SK-N-SH (cell line): ENCODE measurements around the gene RAB30. TPM values are rescaled to one million over a fixed set of nuclear protein-coding genes. Genes with fewer than 3 reads are reported as not detected.

Experiments used
- CTCF ChIA-PET: fragments of 300-600, 350-600 bp; formaldehyde crosslinking; extraction: SDS; loops from one replicate; lab custom pipeline; 2021; lab: Yijun Ruan, JAX
- POLR2A ChIA-PET: fragments of 350-600 bp; sonication (Branson Sonifier 250); formaldehyde crosslinking; extraction: SDS; loops from one replicate; lab custom pipeline; 2020; ENCODE audit warnings: antibody characterized with exemption, inconsistent platforms; lab: Yijun Ruan, JAX
- DNase-seq: peaks from one replicate; pipeline ENCODE4 v3.0.0; 2012
- H2AFZ ChIP-seq: fragments of 200-600 bp; sonication (generic); 2 replicates; pipeline ENCODE4 v1.8.1; 2016; ENCODE audit warnings: antibody characterized with exemption, mild to moderate bottlenecking, low read depth
- H3F3A ChIP-seq: fragments of 200-600 bp; sonication (generic); replicated peaks from 2 replicates; pipeline ENCODE3; 2016; ENCODE audit warnings: antibody characterized with exemption, mild to moderate bottlenecking; ENCODE audit not compliant: insufficient read depth
- H3K27ac ChIP-seq, 2 experiments: fragments of 200-500 bp in 1 of 2; fragments of 200-600 bp in 1 of 2; sonication (Bioruptor generic) in 1 of 2; sonication (generic), shearing (Covaris generic) in 1 of 2; 2 replicates each; pipeline versions ENCODE4 v1.5.1 to v1.6.1; 2014 to 2016; ENCODE audit warnings: low read depth in 2 of 2, inconsistent platforms in 1 of 2, low read length in 1 of 2, mild to moderate bottlenecking in 1 of 2, mixed read lengths in 1 of 2
- H3K27me3 ChIP-seq: fragments of 200-600 bp; sonication (generic), shearing (Covaris generic); 2 replicates; pipeline ENCODE4 v1.6.1; 2016; ENCODE audit warnings: mixed run types; ENCODE audit not compliant: insufficient read depth
- H3K36me3 ChIP-seq, 2 experiments: fragments of 200-500 bp in 1 of 2; fragments of 200-600 bp in 1 of 2; sonication (Bioruptor generic) in 1 of 2; sonication (generic) in 1 of 2; replicated peaks in 1 of 2; 2 replicates each; pipeline versions ENCODE3 to v1.5.1; 2014 to 2016; ENCODE audit warnings: low read length in 1 of 2, mild to moderate bottlenecking in 1 of 2; ENCODE audit not compliant: insufficient read depth in 2 of 2, control insufficient read depth in 1 of 2
- H3K4me1 ChIP-seq, 2 experiments: fragments of 200-500 bp in 1 of 2; fragments of 200-600 bp in 1 of 2; sonication (Bioruptor generic) in 1 of 2; sonication (generic), shearing (Covaris generic) in 1 of 2; 2 replicates each; pipeline versions ENCODE4 v1.5.1 to v1.6.1; 2014 to 2016; ENCODE audit warnings: low read depth in 1 of 2, low read length in 1 of 2, mixed run types in 1 of 2; ENCODE audit not compliant: insufficient read depth in 2 of 2, control insufficient read depth in 1 of 2
- H3K4me2 ChIP-seq: fragments of 200-600 bp; sonication (generic), shearing (Covaris generic); 2 replicates; pipeline ENCODE4 v1.6.1; 2017; ENCODE audit warnings: mixed run types
- H3K4me3 ChIP-seq, 2 experiments: fragments of 200-500 bp in 1 of 2; fragments of 200-600 bp in 1 of 2; sonication (Bioruptor generic) in 1 of 2; sonication (generic), shearing (Covaris generic) in 1 of 2; 2 replicates each; pipeline versions ENCODE4 v1.5.1 to v1.8.1; 2014 to 2016; ENCODE audit warnings: low read depth in 2 of 2, inconsistent platforms in 1 of 2, low read length in 1 of 2, mild to moderate bottlenecking in 1 of 2, mixed read lengths in 1 of 2, moderate library complexity in 1 of 2
- H3K79me2 ChIP-seq: fragments of 200-600 bp; sonication (generic); 2 replicates; pipeline ENCODE4 v1.8.1; 2017; ENCODE audit warnings: mild to moderate bottlenecking; ENCODE audit not compliant: insufficient read depth
- H3K9ac ChIP-seq: fragments of 200-600 bp; sonication (generic); 2 replicates; pipeline ENCODE4 v1.6.1; 2017; ENCODE audit warnings: mixed run types
- H3K9me2 ChIP-seq: fragments of 200-600 bp; sonication (generic); 2 replicates; pipeline ENCODE4 v1.6.1; 2017; ENCODE audit warnings: mixed run types
- H3K9me3 ChIP-seq: fragments of 200-600 bp; sonication (generic); 2 replicates; pipeline ENCODE4 v1.6.1; 2017; ENCODE audit warnings: mixed run types, mild to moderate bottlenecking, moderate library complexity
- H4K20me1 ChIP-seq: fragments of 200-600 bp; sonication (generic); 2 replicates; pipeline ENCODE4 v1.6.1; 2017; ENCODE audit warnings: mild to moderate bottlenecking, mixed run types; ENCODE audit not compliant: insufficient read depth
- CHD2 ChIP-seq: fragments of 150-350 bp; IDR thresholded peaks from 2 replicates; pipeline ENCODE4 v1.6.1; 2018; ENCODE audit warnings: low read length; ENCODE audit not compliant: partially characterized antibody
- EZH2phosphoT487 ChIP-seq: fragments of 200-600 bp; sonication (generic); IDR thresholded peaks from 2 replicates; pipeline ENCODE4 v1.6.1; 2017; ENCODE audit warnings: low read depth, mixed run types, mild to moderate bottlenecking, antibody characterized with exemption, moderate library complexity, borderline replicate concordance
- POLR2AphosphoS5 ChIP-seq: IDR thresholded peaks from 2 replicates; pipeline ENCODE4 v1.6.1; 2012; ENCODE audit warnings: low read depth, low read length
- SIN3A ChIP-seq: IDR thresholded peaks from 2 replicates; pipeline ENCODE4 v1.6.1; 2012; ENCODE audit warnings: low read depth, mild to moderate bottlenecking, low read length, moderate library complexity, borderline replicate concordance
- WGBS: methylation state at CpG from one replicate; pipeline ENCODE4 v1.1.6; 2017; ENCODE audit warnings: low lambda C conversion rate; 5-methylcytosine and 5-hydroxymethylcytosine counted together
- polyA plus RNA-seq, 3 experiments: library from polyadenylated mRNA; depleted of rRNA; stranded (reverse); fragments of >200 nt; gene quantifications; 2 replicates each; pipeline ENCODE4 v1.2.3, GENCODE V29; 2012
- TF ChIP-seq, protein P1 (sequence below): IDR thresholded peaks from 2 replicates; pipeline ENCODE4; 2012
- TF ChIP-seq, protein P2 (sequence below): fragments of 150-350 bp; IDR thresholded peaks from 2 replicates; pipeline ENCODE4 v1.6.1; 2017; ENCODE audit warnings: antibody characterized with exemption, low read length, low read depth, borderline replicate concordance

The RAB30 gene
- polyA plus RNA-seq, 1 of the 3 experiments (the other 2 are of a cell fraction): 3.3 TPM

DNA sequence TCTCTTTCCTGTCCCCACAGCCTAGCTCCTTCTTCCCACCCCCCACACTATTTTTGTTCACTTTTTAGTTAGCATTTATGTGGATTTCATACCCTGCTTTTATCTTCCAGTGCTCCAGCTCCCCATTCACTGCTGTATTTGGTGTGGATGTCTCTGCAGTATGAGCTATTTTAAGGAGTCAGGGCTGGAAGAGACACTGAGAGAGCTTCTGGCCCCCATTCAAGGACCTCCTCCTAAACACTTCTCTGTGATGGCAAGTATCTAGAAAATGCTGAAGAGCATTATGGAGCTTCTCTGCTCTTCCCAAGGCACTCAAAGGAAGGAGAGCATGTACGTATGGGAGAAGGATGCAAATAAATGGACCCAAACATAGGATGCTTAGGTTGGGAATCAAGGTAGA, 79.5 kb downstream of the RAB30 start:
- H3K79me2 ChIP-seq: no peaks in the 10 kb centered on the region
- H2AFZ ChIP-seq: no peak overlapping the region
- ChIA-PET POLR2A (no interaction called here), CTCF (interaction anchor here (0.6 kb wide), 1 partner anchor 13 kb away, joined by 4 read pairs; no protein-coding TSS in a partner anchor)
- H4K20me1 ChIP-seq: no peaks in the 10 kb centered on the region
- H3K9me2 ChIP-seq: no peaks in the 10 kb centered on the region
- no peak for DNase-seq
- H3F3A ChIP-seq: peaks cover 3% of the 10 kb centered on the region
- H3K4me3 ChIP-seq: no peak overlapping the region
- H3K27ac ChIP-seq: no peak overlapping the region
- no peaks in the 10 kb centered on the region for H3K27me3 ChIP-seq
- TF ChIP-seq, protein P1, sequence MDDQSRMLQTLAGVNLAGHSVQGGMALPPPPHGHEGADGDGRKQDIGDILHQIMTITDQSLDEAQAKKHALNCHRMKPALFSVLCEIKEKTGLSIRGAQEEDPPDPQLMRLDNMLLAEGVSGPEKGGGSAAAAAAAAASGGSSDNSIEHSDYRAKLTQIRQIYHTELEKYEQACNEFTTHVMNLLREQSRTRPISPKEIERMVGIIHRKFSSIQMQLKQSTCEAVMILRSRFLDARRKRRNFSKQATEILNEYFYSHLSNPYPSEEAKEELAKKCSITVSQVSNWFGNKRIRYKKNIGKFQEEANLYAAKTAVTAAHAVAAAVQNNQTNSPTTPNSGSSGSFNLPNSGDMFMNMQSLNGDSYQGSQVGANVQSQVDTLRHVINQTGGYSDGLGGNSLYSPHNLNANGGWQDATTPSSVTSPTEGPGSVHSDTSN: no peak
- TF ChIP-seq, protein P2, sequence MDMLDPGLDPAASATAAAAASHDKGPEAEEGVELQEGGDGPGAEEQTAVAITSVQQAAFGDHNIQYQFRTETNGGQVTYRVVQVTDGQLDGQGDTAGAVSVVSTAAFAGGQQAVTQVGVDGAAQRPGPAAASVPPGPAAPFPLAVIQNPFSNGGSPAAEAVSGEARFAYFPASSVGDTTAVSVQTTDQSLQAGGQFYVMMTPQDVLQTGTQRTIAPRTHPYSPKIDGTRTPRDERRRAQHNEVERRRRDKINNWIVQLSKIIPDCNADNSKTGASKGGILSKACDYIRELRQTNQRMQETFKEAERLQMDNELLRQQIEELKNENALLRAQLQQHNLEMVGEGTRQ: no peak
- no peak for TF ChIP-seq CHD2
- H3K4me1 ChIP-seq: peaks cover 5 to 12% of the 10 kb centered on the region in 2 experiments
- 85% methylated on average over 1 of the region's 1 CpG for WGBS
- H3K4me2 ChIP-seq: no peak overlapping the region
- H3K36me3 ChIP-seq: peaks cover 3 to 12% of the 10 kb centered on the region in 2 experiments
- no peaks in the 10 kb centered on the region for H3K9me3 ChIP-seq
- no peak overlapping the region for H3K9ac ChIP-seq

DNA sequence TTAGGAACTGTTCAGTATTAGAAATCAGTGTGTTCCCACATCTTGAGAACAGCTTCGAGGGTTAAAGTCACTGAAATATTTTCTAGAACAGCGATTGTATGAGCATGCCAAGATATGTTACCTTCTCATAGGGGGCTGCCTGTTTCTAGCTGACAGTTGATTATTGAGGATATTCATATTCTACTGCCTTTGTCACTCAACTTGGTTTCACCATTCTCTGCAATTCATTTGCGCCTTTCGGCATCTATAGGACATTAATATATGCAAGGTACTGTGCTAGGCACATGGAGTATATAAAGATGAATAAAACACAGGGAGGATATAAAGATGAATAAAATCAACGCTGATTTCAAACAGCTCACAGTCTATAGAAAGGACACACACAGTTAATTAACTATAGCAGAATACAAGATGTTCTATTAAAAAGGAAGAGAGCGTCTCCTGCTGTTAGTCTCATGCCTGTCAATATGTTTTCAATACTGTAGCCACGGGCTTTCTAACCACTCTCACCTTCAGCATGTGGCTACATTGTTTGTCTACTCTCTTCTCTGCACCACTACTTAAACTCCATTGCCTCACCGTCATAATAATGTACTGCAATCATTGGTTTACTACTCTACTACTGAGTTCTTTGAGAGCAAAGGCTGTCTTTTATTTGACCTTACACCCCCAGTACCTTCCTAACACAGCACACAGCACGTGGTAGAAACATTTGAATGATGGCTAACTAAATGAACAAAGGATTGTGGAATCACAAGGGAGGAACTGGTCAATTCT, 81.9 kb downstream of the RAB30 start:
- DNase-seq: no peak
- Histone ChIP-seq H3K9me3 (no peaks in the 10 kb centered on the region), H3F3A (peaks cover 8% of the 10 kb centered on the region), H3K9me2 (no peaks in the 10 kb centered on the region), H3K79me2 (no peaks in the 10 kb centered on the region), H3K4me2 (no peak overlapping the region), H3K36me3 (peaks cover 15 to 28% of the 10 kb centered on the region in 2 experiments), H3K4me3 (no peak overlapping the region), H4K20me1 (no peaks in the 10 kb centered on the region), H2AFZ (no peak overlapping the region), H3K9ac (no peak overlapping the region), H3K27ac (no peak overlapping the region), H3K27me3 (no peaks in the 10 kb centered on the region), H3K4me1 (peaks cover 0 to 3% of the 10 kb centered on the region in 2 experiments; a peak in 2 of 4 replicates)
- CTCF ChIA-PET: interaction anchor here (1.4 kb wide), 1 partner anchor 18 kb away, joined by 3 read pairs; no protein-coding TSS in a partner anchor
- TF ChIP-seq POLR2AphosphoS5 (no peak), SIN3A (no peak)
- WGBS: 85% methylated on average over 9 of the region's 9 CpGs
- POLR2A ChIA-PET: no interaction called here

DNA sequence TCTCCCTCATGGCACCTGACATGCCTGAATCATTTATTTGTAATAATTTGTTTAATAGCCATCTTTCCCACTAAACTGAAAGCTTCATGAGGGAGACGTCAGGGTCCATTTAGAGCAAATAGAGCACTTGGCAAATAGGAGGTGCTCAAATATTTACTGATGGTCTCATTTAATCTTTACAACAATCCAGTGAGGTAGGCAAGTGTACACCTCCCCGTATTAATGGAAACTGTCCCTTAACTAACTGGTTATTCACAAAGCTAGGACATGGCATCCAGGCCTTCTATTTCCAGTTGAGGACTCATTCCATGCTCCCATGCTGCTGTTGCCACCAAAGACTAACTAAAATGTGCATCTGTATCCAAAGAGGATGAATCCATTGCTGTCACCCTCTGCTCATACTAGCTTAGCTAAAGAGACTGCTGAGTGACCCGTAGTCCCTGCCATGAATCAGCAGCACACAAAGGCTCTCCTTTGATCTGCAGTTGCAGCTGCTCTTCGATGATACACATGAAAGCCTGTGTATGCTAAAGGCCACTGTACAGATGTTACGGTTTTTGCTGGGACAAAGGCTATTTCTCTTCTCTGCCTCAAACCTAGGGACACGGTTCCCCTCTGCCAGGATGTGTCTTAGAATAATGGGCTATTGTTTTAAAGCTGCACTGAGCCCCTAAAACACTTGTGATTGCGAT, 82.6 kb downstream of the RAB30 start:
- CTCF ChIA-PET: no interaction called here
- H4K20me1 ChIP-seq: no peaks in the 10 kb centered on the region
- no peak overlapping the region for H3K9ac ChIP-seq
- H3F3A ChIP-seq: peaks cover 8% of the 10 kb centered on the region
- peaks cover 15 to 31% of the 10 kb centered on the region in 2 experiments for H3K36me3 ChIP-seq
- no peaks in the 10 kb centered on the region for H3K9me2 ChIP-seq
- no peaks in the 10 kb centered on the region for H3K9me3 ChIP-seq
- no peak for DNase-seq
- no peak overlapping the region for H3K4me2 ChIP-seq
- H3K27me3 ChIP-seq: no peaks in the 10 kb centered on the region
- H3K4me3 ChIP-seq: no peak overlapping the region
- POLR2A ChIA-PET: no interaction called here
- H3K79me2 ChIP-seq: no peaks in the 10 kb centered on the region
- H3K4me1 ChIP-seq: no peaks in the 10 kb centered on the region
- WGBS: 85% methylated on average over 7 of the region's 7 CpGs
- H3K27ac ChIP-seq: no peak overlapping the region
- no peak for TF ChIP-seq EZH2phosphoT487
- H2AFZ ChIP-seq: no peak overlapping the region
